ENCODE results near the gene FBXL13.

DNA sequence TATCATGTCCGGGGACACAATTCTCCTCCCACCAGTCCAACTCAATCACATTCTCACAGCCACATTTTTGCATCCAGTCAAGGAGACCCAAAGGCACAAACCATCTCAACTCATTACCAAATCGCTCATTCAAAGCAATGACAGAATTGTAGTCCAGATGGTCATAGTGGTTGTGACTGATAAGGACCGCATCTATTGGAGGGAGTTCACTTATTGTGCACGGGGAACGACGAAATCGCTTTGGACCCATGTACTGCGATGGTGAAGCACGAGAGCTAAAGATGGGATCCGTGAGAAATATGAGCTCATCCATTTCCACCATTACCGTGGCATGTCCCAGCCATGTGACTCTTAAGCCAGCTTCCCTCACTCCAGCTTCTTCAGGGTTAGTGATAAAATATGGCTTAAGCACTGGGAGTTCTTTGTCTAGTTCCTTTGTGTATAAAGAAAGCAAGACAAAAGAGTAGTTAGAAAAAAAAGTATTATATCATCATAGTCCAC is 45.2 kb upstream of the FBXL13 start:
- TF ChIP-seq, protein P1, sequence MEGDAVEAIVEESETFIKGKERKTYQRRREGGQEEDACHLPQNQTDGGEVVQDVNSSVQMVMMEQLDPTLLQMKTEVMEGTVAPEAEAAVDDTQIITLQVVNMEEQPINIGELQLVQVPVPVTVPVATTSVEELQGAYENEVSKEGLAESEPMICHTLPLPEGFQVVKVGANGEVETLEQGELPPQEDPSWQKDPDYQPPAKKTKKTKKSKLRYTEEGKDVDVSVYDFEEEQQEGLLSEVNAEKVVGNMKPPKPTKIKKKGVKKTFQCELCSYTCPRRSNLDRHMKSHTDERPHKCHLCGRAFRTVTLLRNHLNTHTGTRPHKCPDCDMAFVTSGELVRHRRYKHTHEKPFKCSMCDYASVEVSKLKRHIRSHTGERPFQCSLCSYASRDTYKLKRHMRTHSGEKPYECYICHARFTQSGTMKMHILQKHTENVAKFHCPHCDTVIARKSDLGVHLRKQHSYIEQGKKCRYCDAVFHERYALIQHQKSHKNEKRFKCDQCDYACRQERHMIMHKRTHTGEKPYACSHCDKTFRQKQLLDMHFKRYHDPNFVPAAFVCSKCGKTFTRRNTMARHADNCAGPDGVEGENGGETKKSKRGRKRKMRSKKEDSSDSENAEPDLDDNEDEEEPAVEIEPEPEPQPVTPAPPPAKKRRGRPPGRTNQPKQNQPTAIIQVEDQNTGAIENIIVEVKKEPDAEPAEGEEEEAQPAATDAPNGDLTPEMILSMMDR (IDR thresholded peaks at IDR 0.05; ENCODE audit: insufficient read depth, low read length): no peak
- TF ChIP-seq GABPA (IDR thresholded peaks at IDR 0.05; ENCODE audit: low read depth): no peak
